HEK293 (cell line): ENCODE measurements around the gene NFATC1.

ENCODE experiments used
- CTCF ChIA-PET: fragments of 350-600 bp; formaldehyde crosslinking; extraction: SDS; loops from one replicate; lab custom pipeline; 2021; ENCODE audit warnings: antibody characterized with exemption; lab: Yijun Ruan, JAX
- POLR2A ChIA-PET: fragments of 300-600 bp; formaldehyde crosslinking; extraction: SDS; loops from one replicate; lab custom pipeline; 2020; ENCODE audit warnings: antibody characterized with exemption, inconsistent platforms; lab: Yijun Ruan, JAX
- H3K27ac ChIP-seq: fragments of 200-500 bp; sonication (Bioruptor generic); 2 replicates; pipeline ENCODE4 v1.5.1; 2014; ENCODE audit warnings: low read depth, low read length, control low read depth, inconsistent platforms; ENCODE audit errors: extremely low read depth
- H3K36me3 ChIP-seq, 2 experiments: fragments of 200-500 bp in 1 of 2; sonication (Bioruptor generic) in 1 of 2; 1 replicate in 1 of 2; 2 replicates in 1 of 2; pipeline ENCODE4 v1.5.1; 2014 to 2017; ENCODE audit warnings: inconsistent platforms in 2 of 2, low read length in 2 of 2; ENCODE audit not compliant: control insufficient read depth in 2 of 2, insufficient read depth in 1 of 2
- H3K4me1 ChIP-seq: fragments of 200-500 bp; sonication (Bioruptor generic); 2 replicates; pipeline ENCODE4 v1.5.1; 2014; ENCODE audit warnings: mild to moderate bottlenecking, low read length, inconsistent platforms; ENCODE audit not compliant: control insufficient read depth, insufficient read depth
- H3K4me3 ChIP-seq: 2 replicates; pipeline ENCODE4 v1.5.1; 2011; ENCODE audit warnings: low read depth, mild to moderate bottlenecking, control low read depth, low read length, moderate library complexity
- H3K9me3 ChIP-seq: fragments of 200-500 bp; sonication (Bioruptor generic); 2 replicates; pipeline ENCODE4 v1.5.1; 2014; ENCODE audit warnings: low read depth, low read length, inconsistent platforms; ENCODE audit not compliant: control insufficient read depth, insufficient read depth
- EGR2 ChIP-seq: fragments of 450-650 bp; formaldehyde crosslinking; IDR thresholded peaks from 2 replicates; pipeline ENCODE4 v1.5.1; 2016; ENCODE audit warnings: low read depth, missing biosample characterization, missing genetic modification characterization
- GLIS1 ChIP-seq: fragments of 450-650 bp; formaldehyde crosslinking; IDR thresholded peaks from 2 replicates; pipeline ENCODE4 v1.5.1; 2016; ENCODE audit warnings: missing biosample characterization, missing genetic modification characterization
- KLF1 ChIP-seq: fragments of 450-650 bp; formaldehyde crosslinking; IDR thresholded peaks from 2 replicates; pipeline ENCODE4 v1.5.1; 2016; ENCODE audit warnings: missing biosample characterization, missing genetic modification characterization
- KLF9 ChIP-seq: fragments of 450-650 bp; formaldehyde crosslinking; IDR thresholded peaks from 2 replicates; pipeline ENCODE4 v1.5.1; 2016; ENCODE audit warnings: missing biosample characterization, missing genetic modification characterization, low read depth
- TRIM28 ChIP-seq: IDR thresholded peaks from 2 replicates; pipeline ENCODE4 v1.6.1; 2011; ENCODE audit warnings: low read length, control low read depth, borderline replicate concordance
- ZBTB10 ChIP-seq: fragments of 450-650 bp; formaldehyde crosslinking; IDR thresholded peaks from 2 replicates; pipeline ENCODE4 v1.5.1; 2016; ENCODE audit warnings: missing biosample characterization, missing genetic modification characterization
- ZBTB11 ChIP-seq: fragments of 450-650 bp; formaldehyde crosslinking; conservative IDR thresholded peaks from 2 replicates; pipeline ENCODE4 v1.5.1; 2016; ENCODE audit warnings: low read depth, missing biosample characterization, missing genetic modification characterization
- ZBTB17 ChIP-seq: fragments of 450-650 bp; formaldehyde crosslinking; IDR thresholded peaks from 2 replicates; pipeline ENCODE4 v1.5.1; 2016; ENCODE audit warnings: missing biosample characterization, missing genetic modification characterization
- ZBTB48 ChIP-seq: fragments of 450-650 bp; formaldehyde crosslinking; IDR thresholded peaks from 2 replicates; pipeline ENCODE4 v1.5.1; 2016; ENCODE audit warnings: missing biosample characterization, missing genetic modification characterization
- ZFHX2 ChIP-seq: fragments of 450-650 bp; formaldehyde crosslinking; conservative IDR thresholded peaks from 2 replicates; pipeline ENCODE4 v1.5.1; 2016; ENCODE audit warnings: missing biosample characterization, missing genetic modification characterization
- ZFP69B ChIP-seq: fragments of 450-650 bp; formaldehyde crosslinking; IDR thresholded peaks from 2 replicates; pipeline ENCODE4 v1.5.1; 2016; ENCODE audit warnings: missing biosample characterization, missing genetic modification characterization
- ZNF121 ChIP-seq: fragments of 450-650 bp; formaldehyde crosslinking; IDR thresholded peaks from 2 replicates; pipeline ENCODE4 v1.5.1; 2016; ENCODE audit warnings: missing biosample characterization, missing genetic modification characterization
- ZNF146 ChIP-seq: fragments of 450-650 bp; formaldehyde crosslinking; IDR thresholded peaks from 2 replicates; pipeline ENCODE4 v1.5.1; 2016; ENCODE audit warnings: missing biosample characterization, missing genetic modification characterization
- ZNF221 ChIP-seq: fragments of 450-650 bp; formaldehyde crosslinking; IDR thresholded peaks from 2 replicates; pipeline ENCODE4 v1.5.1; 2017; ENCODE audit warnings: missing biosample characterization, missing genetic modification characterization, borderline replicate concordance
- ZNF366 ChIP-seq: fragments of 450-650 bp; formaldehyde crosslinking; conservative IDR thresholded peaks from 2 replicates; pipeline ENCODE4 v1.5.1; 2016; ENCODE audit warnings: missing biosample characterization, missing genetic modification characterization
- ZNF423 ChIP-seq: fragments of 450-650 bp; formaldehyde crosslinking; IDR thresholded peaks from 2 replicates; pipeline ENCODE4 v1.5.1; 2016; ENCODE audit warnings: missing biosample characterization, missing genetic modification characterization
- ZNF473 ChIP-seq: fragments of 450-650 bp; formaldehyde crosslinking; IDR thresholded peaks from 2 replicates; pipeline ENCODE4 v1.5.1; 2017; ENCODE audit warnings: missing biosample characterization, missing genetic modification characterization
- ZNF488 ChIP-seq: fragments of 450-650 bp; formaldehyde crosslinking; IDR thresholded peaks from 2 replicates; pipeline ENCODE4 v1.5.1; 2016; ENCODE audit warnings: missing biosample characterization, missing genetic modification characterization
- ZNF521 ChIP-seq: fragments of 450-650 bp; formaldehyde crosslinking; IDR thresholded peaks from 2 replicates; pipeline ENCODE4 v1.5.1; 2017; ENCODE audit warnings: missing biosample characterization, mild to moderate bottlenecking, missing genetic modification characterization
- ZNF692 ChIP-seq: fragments of 450-650 bp; formaldehyde crosslinking; IDR thresholded peaks from 2 replicates; pipeline ENCODE4 v1.5.1; 2016; ENCODE audit warnings: missing biosample characterization, missing genetic modification characterization
- ZNF777 ChIP-seq: fragments of 450-650 bp; formaldehyde crosslinking; IDR thresholded peaks from 2 replicates; pipeline ENCODE4 v1.5.1; 2017; ENCODE audit warnings: missing biosample characterization, missing genetic modification characterization, borderline replicate concordance
- ZSCAN23 ChIP-seq: fragments of 450-650 bp; formaldehyde crosslinking; IDR thresholded peaks from 2 replicates; pipeline ENCODE4 v1.5.1; 2016; ENCODE audit warnings: missing biosample characterization, missing genetic modification characterization

The NFATC1 gene

GRCh38 chr18:79540161-79540903 is 144.6 kb downstream of the NFATC1 start:
- H3K9me3 ChIP-seq: no peaks in the 10 kb centered on the region
- POLR2A ChIA-PET: no interaction called here
- TF ChIP-seq KLF1 (tag by site-specific recombination) (0 out of 2 replicates have a peak, but pooled peaks have one; percentile 20), ZNF221 (no peak)
- TF ChIP-seq, all 188 proteins: peak for 1
- no peaks in the 10 kb centered on the region for H3K4me1 ChIP-seq
- CTCF ChIA-PET: interaction anchor here (0.6 kb wide), 2 partner anchors 161 to 163 kb away, joined by 3 to 4 read pairs; no protein-coding TSS in a partner anchor
- no peak overlapping the region for H3K4me3 ChIP-seq
- H3K36me3 ChIP-seq: no peaks in the 10 kb centered on the region
- no peak overlapping the region for H3K27ac ChIP-seq

GRCh38 chr18:79540904-79541282 is 145.2 kb downstream of the NFATC1 start:
- no peaks in the 10 kb centered on the region for H3K36me3 ChIP-seq
- no peaks in the 10 kb centered on the region for H3K4me1 ChIP-seq
- POLR2A ChIA-PET: no interaction called here
- no peak overlapping the region for H3K27ac ChIP-seq
- CTCF ChIA-PET: interaction anchor here (0.6 kb wide), 1 partner anchor 163 kb away, joined by 3 read pairs; no protein-coding TSS in a partner anchor
- TF ChIP-seq ZNF488 (no peak), TRIM28 (no peak), ZNF777 (tag by site-specific recombination) (no peak), ZBTB10 (no peak), ZNF121 (tag by site-specific recombination) (no peak), ZBTB48 (tag by site-specific recombination) (no peak), ZNF692 (no peak), KLF9 (tag by site-specific recombination) (no peak), ZFP69B (no peak), GLIS1 (tag by site-specific recombination) (no peak)
- no peaks in the 10 kb centered on the region for H3K9me3 ChIP-seq
- H3K4me3 ChIP-seq: no peak overlapping the region

- peak; percentile 57 for TF ChIP-seq ZBTB17 (tag by site-specific recombination)
- peak; percentile 52; the same call in 1 of the 2 replicates for TF ChIP-seq EGR2 (tag by site-specific recombination)
- no peak for TF ChIP-seq ZNF423 (tag by site-specific recombination)
- TF ChIP-seq ZNF521 (tag by site-specific recombination): no peak
- peak; percentile 91 for TF ChIP-seq ZNF366 (tag by site-specific recombination)
- TF ChIP-seq ZNF146 (tag by site-specific recombination): no peak
- TF ChIP-seq ZSCAN23 (tag by site-specific recombination): no peak
- TF ChIP-seq ZNF473 (tag by site-specific recombination): no peak
- no peak for TF ChIP-seq ZBTB11 (tag by site-specific recombination)
- TF ChIP-seq ZFHX2 (tag by site-specific recombination): peak; percentile 58
- H3K27ac ChIP-seq: no peak overlapping the region
- CTCF ChIA-PET: no interaction called here
These were observed 146.5 kb downstream of the NFATC1 start for GRCh38 chr18:79542213-79542612.

More at GRCh38 chr18:79542213-79542612, 146.5 kb downstream of the NFATC1 start:
- H3K4me1 ChIP-seq: no peaks in the 10 kb centered on the region
- no peaks in the 10 kb centered on the region for H3K9me3 ChIP-seq
- POLR2A ChIA-PET: no interaction called here
- H3K4me3 ChIP-seq: no peak overlapping the region
- H3K36me3 ChIP-seq: no peaks in the 10 kb centered on the region
